ENCODE measurements around the gene MMP17.

The MMP17 gene

GRCh38 chr12:131860472-131861260 lies 32.5 kb downstream of the MMP17 start:
- no peak overlapping the region for H3K4me3 ChIP-seq (replicated peaks; ENCODE audit: low read depth, low read length)
- DNase-seq (ENCODE audit: extremely low read depth, low read depth) = no peak
- TF ChIP-seq CTCF (IDR thresholded peaks at IDR 0.05; ENCODE audit: low read depth, low read length, missing control alignments) = no peak

GRCh38 chr12:131861261-131862083 lies 33.3 kb downstream of the MMP17 start:
- no peak for DNase-seq (ENCODE audit: extremely low read depth, low read depth)
- no peak for TF ChIP-seq CTCF (IDR thresholded peaks at IDR 0.05; ENCODE audit: low read depth, low read length, missing control alignments)
- H3K4me3 ChIP-seq (replicated peaks; ENCODE audit: low read depth, low read length) = no peak overlapping the region

- H3K4me3 ChIP-seq (replicated peaks; ENCODE audit: low read depth, low read length) = no peak overlapping the region
- DNase-seq (ENCODE audit: extremely low read depth, low read depth) = no peak
Measured at GRCh38 chr12:131862084-131862441, 33.9 kb downstream of the MMP17 start.

GRCh38 chr12:131862600-131862993 lies 34.4 kb downstream of the MMP17 start:
- no peak for DNase-seq (ENCODE audit: extremely low read depth, low read depth)
- no peak overlapping the region for H3K4me3 ChIP-seq (replicated peaks; ENCODE audit: low read depth, low read length)
- no peak for TF ChIP-seq CTCF (IDR thresholded peaks at IDR 0.05; ENCODE audit: low read depth, low read length, missing control alignments)

More at GRCh38 chr12:131862084-131862441, 33.9 kb downstream of the MMP17 start:
- no peak for TF ChIP-seq CTCF (IDR thresholded peaks at IDR 0.05; ENCODE audit: low read depth, low read length, missing control alignments)

GRCh38 chr12:131862994-131863710 lies 35.0 kb downstream of the MMP17 start:
- no peak overlapping the region for H3K4me3 ChIP-seq (replicated peaks; ENCODE audit: low read depth, low read length)
- DNase-seq (ENCODE audit: extremely low read depth, low read depth) = no peak
- TF ChIP-seq CTCF (IDR thresholded peaks at IDR 0.05; ENCODE audit: low read depth, low read length, missing control alignments) = no peak

GRCh38 chr12:131863711-131864396 lies 35.7 kb downstream of the MMP17 start:
- DNase-seq (ENCODE audit: extremely low read depth, low read depth) = no peak
- TF ChIP-seq CTCF (IDR thresholded peaks at IDR 0.05; ENCODE audit: low read depth, low read length, missing control alignments) = no peak
- no peak overlapping the region for H3K4me3 ChIP-seq (replicated peaks; ENCODE audit: low read depth, low read length)
